ENCODE data around the gene EPHA5.

The EPHA5 gene

DNA sequence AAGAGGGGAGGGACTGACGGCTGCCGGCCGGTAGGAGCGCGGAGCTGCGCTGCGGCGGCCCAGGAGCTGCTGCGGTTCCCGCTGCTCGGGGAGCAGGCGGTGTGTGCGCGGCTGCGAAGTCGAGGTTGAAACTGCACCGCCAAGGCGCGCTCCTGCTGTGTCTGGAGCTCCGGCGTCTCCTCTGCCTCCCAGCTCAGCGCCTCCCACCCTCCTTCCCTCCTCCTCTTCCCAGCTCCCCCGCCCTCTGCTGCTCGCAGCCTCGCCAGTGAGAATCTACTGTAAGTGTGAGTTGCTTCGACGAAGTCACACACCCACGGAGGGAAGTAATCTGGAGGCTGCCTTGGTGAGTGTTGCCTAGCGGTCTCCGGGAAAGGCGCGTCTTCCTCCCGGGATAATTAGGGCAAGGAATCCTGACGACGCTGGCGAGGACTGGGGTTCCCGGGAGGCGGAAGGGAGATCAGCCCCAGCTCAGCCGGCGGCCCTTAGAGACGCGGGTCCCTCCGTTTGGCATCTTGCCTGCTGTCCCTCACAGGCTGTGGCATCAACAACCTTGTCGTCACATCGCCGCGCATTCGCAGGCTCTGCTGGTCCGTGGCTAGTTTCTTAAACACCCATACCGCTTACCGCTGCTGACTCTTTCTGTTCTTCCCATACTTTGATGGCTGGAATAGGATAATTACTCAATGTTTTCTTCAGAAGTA is at the start of gene EPHA5:
EPHA5 (minus strand) TSS at position 159 of the 701 bp plus-strand sequence. CDS start 747 bp downstream, outside the sequence.
- no peak for DNase-seq (ENCODE audit: extremely low read depth in 1 of 2, low read depth in 1 of 2)

DNA sequence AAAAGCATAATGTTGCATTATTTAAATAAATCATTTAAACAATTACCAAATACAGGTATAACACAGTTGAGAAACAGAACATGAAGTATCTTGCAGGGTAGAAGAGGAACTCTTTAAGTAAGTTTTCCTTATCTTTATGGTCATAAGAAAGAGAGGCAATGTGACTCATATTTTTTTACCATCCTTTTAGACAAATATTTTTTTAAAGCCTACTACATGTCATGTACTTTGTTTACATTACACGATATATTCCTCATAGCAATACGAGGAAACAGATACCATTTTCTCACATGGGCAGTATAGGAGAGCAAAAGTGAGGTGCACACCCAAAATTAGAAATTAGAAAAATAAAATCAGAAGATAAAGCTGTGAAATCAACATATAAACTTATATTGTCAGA is 49.3 kb upstream of the EPHA5 start:
- no peak for DNase-seq (ENCODE audit: extremely low read depth in 1 of 2, low read depth in 1 of 2)

DNA sequence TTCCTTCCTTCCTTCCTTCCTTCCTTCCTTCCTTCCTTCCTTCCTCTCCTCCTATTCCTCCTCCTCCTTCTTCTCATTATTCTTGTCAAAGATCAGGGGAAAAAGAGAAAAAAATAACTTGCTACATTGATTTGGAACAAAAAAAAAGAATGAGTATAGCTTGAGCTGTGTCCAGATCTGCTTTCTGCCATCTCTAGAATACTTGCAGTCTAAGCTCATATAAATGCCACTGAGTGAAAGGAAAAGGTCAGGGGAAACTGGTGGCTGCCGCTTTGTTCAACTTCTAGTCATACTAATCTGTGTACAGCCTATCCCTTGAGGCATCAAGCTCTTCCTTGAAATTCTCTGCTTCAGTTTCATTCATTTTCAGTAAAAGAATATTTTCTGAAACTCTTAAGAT is 28.3 kb upstream of the EPHA5 start:
- no peak for DNase-seq (ENCODE audit: extremely low read depth in 1 of 2, low read depth in 1 of 2)

DNA sequence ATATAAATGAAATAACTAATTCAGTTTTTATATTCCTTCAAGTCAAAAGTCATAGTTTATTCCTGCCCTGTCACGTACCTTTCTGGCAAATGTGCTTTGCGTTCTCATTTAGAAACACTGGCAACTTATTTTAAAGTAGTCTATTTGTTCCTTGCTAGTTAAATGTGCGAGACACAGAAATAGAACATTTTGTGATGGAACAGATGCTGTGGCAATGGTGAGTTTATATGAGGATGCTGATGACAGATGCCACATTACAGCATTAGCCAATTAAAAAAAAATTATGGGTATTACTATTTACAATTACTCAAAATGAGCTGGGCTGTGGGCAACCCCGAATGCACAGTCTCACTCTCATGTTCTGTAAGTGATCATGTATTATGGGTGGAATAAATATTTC is 26.1 kb upstream of the EPHA5 start:
- no peak for DNase-seq (ENCODE audit: extremely low read depth in 1 of 2, low read depth in 1 of 2)

DNA sequence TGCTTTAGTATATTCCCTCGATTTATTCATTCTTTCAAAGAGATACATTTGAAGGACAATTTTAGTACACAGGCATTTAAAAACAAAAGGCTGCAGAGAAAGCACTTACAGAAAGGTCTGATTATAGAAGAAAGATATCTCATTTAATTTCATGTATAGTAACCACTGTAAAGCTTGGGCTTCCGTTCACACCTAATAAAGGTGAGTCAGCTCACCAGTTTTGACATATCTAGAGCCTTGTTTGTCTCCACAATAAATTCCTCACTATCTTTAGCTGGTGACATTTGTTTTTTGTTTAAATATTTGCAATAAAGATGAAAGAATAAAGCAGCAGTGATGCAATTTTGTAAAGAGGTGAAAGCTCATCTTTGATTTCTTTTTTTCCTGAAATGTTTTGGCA is 1.1 kb upstream of the EPHA5 start:
- DNase-seq (ENCODE audit: extremely low read depth in 1 of 2, low read depth in 1 of 2), result no peak

DNA sequence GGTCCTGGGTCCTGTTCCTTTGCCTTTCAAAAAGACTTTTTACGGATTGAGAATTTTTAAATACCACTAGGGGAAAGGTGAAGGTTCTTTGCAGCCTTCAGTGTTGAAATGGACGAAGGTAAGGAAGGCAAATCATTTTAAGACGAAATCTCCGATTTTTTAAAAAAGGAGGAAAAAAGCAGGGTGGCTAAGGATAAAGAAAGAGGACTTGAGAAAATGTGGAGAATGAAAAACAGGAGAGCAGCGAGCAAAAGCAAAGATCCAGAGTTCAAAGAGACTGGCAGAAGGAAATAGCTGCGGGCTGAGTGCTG is 314 bp downstream of the EPHA5 start:
- no peak for DNase-seq (ENCODE audit: extremely low read depth in 1 of 2, low read depth in 1 of 2)

DNA sequence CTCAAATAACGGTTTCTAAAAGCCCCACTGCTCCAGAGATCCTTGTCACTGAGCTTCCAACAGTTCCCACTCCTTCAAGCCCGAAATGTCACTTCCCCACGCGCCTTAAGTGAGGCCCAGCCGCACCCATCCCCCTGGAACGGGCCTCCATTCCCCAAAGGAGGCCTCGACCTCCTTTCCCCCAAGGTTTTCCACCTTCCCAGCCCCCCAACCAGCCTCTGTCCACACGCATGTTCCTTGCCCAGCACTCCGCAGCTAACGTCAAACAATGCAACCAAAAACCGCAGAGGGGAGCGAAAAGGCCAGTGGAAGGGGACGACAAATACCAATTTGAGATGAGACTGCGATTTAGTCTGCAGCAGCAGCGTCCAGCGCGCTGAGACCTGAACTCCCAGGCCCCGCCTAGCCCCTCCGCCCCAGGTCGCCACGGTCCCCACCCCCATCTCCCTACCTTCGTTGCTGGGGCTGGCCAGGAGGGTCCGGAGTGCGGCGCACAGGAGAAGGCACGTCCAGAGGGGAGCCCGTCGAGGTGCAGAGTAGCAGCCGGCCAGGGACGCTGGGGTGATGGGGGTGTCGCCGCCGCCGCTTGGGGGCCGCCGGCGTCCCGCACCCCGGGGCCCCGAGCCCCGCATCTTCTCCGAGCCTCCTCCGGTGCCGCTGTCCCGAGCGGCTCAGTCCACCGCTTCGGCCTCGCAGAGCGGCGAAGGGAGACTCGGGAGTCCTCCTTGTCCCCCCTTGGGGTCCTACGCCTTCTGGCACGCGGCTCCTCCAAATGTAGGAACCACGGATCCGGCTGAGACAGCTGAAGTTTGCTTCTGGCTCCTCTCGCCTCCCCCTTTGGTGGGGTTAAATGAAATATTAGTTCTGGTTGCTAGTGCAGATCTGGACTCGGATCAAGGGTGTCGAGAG is 924 bp downstream of the EPHA5 start:
- no peak for DNase-seq (ENCODE audit: extremely low read depth in 1 of 2, low read depth in 1 of 2)

DNA sequence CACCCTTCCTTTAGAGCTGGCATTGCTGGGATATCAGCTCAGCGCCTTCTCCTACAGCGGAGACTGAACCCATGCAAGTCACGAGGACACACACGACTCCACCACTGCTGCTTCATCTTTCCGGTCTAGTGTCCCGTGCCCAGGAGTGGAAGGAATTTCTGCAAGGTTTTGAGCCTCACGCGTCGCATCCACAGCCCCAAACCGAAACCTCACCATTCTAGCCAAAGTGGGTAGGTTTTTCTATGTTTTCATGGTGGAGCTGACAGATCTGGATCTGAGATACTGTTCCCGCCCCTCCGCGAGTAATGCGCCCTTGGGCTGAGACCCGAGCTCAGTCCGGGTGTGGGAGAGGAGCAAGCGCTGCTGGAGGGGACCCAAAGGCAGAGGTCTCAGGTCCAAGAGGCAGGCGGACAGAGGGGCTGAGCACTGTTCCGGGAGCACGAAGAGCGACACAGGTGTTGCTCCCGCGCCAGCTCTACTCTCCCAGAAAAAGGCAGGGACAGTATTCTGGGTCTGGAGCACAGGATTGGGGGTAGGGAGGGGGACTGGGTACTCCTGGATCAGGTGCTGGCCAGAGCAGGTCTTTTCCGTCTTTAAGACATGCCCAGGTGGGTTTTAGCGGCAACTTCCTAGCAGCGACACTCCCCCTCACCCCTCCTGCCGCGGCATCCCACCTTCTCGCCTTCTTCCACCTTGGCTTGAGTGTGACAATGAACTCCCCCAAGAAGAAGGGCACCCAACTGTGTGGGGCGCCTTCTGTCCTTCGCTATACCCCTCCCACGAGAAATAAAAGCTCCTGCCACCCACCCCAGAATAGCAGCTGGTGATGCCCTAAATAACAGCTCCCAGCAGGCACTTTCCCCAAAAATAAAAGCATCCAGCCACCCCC is 1.8 kb downstream of the EPHA5 start:
- no peak for DNase-seq (ENCODE audit: extremely low read depth in 1 of 2, low read depth in 1 of 2)

DNA sequence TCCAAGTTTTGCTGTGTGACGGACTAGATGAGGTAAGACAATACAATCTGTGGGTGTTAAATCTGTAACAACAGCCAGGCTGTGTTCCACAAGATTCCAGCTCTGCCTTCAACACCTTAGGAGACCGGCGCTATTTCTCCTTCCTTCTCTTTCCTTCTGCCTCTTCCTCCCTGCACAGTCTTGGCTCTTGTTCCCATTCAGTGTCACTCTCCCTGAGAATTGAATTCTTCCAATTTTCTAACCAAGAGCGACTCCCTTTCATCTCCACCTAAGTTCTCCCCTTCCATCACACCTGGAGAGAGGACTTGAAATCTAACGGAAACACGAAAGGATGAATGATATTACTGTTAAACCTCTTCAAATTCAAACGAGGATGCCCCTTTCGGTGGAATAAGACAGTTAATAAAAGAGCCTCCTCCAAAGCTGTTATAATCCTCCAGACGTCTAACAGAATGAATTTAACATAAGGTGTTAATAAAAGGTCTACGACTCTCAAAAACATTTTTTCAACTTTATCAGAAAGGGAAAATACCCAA is 2.7 kb downstream of the EPHA5 start:
- no peak for DNase-seq (ENCODE audit: extremely low read depth in 1 of 2, low read depth in 1 of 2)

DNA sequence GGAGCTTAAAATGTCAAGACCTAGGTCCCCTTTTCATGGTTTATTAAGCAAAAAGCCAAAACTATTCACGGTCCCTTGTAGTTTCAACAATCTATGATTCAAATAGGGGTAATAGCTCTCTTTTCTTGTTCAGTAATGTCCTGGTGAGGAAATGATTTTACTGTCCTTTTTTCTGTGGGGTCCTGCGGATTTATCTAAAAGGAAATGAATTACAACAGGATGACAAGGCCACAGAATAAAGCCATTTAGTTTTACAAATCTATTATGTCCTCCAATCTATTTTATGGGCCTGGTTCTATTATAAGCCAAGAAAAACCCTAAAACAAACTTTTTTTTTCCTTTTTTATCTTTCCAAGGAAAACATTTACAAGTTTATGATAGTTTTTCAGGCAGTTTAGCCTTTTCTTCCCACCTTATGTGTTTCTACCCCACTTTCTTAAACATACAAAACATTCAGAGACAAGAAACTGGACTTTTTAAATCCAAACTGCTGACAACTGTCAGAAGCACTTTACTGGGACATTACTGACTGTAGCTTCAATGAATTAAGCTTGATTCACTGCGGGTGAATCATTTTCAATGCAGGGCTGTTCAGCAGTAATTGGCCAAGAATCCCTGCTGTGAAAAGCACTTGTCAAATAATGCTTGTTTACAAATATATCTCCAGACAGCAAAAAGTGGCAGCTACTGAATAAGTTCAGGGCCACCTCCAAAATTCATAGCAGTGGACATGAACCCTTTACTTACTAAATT is 4.3 kb downstream of the EPHA5 start:
- DNase-seq (ENCODE audit: extremely low read depth in 1 of 2, low read depth in 1 of 2), result no peak

DNA sequence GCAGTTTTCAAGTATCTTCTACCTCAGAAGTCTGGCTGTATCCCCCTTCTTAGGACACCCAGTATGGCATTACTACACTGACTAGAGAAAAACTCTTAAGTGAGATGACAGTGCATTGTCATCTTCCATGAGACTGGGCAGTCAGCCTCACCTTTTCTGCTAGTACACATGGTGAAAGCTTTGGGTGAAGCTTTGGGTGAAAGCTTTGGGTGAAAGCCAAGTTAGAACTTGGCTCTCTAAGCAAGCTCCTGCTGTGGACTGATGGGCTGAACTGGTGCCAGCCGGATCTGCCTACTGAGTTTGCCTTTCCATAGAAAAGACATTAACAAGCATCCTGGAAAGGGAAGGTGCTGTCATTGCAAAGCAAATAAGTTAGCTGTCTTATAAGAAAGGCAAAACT is 8.8 kb downstream of the EPHA5 start:
- no peak for DNase-seq (ENCODE audit: extremely low read depth in 1 of 2, low read depth in 1 of 2)

DNA sequence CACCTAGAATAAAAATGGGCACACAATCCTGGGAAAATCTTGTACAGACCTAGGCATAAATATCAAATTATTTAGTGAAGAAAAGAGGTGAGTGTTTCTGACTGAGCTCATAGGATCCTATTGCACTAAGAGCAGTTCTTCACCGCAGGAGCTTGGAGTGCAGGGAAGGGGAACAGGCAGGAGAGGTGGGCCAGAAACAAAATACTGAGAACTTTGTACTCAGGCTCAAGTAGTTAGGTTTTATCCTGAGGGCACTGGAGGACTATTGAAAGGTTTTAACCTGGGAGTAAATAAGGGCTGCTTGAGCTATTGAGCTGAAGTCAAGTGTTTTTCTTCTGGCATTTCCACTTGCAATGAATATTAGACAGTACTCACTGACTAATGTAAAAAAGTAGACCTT is 12.2 kb downstream of the EPHA5 start:
- no peak for DNase-seq (ENCODE audit: extremely low read depth in 1 of 2, low read depth in 1 of 2)

DNA sequence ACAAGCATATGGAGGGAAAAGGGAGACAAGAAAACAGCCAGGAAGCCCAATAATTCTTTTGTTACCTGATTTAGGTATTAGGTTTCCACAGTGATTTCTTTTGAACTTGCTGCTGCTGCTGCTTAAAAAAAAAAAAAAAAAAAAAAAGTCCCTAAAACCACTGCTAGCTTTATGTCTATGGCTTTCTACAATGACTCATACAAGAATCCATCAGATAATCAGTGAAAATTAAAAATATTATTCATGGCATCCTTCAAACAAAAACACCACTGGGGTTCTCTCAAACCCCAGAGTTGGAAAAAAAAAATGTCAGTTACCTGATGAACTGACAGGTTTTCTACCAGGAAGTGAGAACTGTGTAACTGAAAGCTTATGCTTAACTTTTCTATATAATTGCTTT is 14.3 kb downstream of the EPHA5 start:
- no peak for DNase-seq (ENCODE audit: extremely low read depth in 1 of 2, low read depth in 1 of 2)

DNA sequence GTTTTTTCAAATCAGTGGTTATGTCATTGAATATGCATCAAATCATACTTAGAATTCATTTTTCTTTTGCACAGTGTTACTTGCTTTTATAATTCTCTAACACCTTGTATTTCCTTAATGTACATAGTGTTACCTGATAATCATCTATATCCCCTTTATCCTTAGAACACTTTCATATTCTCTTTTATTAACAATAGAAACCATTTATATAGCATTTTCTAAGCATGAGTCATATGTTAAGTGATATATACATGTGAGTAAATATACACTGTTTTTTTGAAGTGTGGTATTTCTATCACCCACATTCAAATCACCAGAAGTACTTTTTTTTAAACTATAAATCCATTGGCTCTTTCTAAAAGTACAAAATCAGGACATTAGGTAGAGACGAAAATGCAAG is 15.3 kb downstream of the EPHA5 start:
- DNase-seq (ENCODE audit: extremely low read depth in 1 of 2, low read depth in 1 of 2), result no peak

DNA sequence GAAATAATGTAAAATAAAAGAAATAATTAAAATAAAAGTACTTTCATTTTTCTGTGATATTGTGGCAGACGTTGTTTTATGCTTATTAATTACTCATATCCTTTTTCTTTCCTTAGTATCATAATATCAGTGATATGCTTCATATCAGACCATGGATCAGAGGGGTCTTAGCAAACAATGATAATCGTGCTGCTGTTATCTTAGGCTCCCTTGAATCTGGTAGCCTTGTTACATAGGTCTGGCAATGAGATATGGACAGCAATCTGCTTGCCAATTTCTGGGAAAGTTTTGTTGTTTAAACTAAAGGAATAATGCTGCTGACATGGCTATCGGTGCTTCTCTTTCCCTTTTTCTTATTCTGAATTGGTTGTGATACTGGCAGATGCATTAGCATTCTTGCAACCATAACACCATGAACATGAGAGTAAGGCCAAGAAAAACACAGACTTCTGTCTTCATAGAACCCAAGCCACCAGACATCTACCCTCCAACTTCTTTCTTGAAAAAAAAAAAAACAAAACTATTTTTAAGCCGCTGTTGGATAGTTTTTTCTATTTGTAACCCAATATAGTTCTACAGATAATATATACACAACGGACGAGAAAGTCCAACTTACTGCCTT is 16.4 kb downstream of the EPHA5 start:
- no peak for DNase-seq (ENCODE audit: extremely low read depth in 1 of 2, low read depth in 1 of 2)

DNA sequence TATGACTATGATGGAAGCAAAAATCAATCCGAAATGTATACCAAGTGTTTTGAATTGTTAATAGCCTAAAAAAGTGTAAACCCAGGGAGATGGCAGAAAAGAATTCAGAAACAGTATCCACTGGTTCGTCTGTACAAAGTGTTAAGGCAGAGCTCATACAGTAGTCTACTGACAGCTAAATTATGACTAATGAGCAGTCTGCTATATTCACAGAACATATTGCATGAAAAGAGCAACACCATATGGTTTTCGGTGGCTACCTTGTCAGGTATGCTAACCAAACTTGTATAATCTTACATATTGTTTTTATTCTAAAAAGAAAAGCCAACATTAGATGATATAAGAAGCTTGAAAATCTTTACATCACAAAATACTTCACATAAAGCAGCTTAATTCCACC is 18.5 kb downstream of the EPHA5 start:
- DNase-seq (ENCODE audit: extremely low read depth in 1 of 2, low read depth in 1 of 2), result no peak

DNA sequence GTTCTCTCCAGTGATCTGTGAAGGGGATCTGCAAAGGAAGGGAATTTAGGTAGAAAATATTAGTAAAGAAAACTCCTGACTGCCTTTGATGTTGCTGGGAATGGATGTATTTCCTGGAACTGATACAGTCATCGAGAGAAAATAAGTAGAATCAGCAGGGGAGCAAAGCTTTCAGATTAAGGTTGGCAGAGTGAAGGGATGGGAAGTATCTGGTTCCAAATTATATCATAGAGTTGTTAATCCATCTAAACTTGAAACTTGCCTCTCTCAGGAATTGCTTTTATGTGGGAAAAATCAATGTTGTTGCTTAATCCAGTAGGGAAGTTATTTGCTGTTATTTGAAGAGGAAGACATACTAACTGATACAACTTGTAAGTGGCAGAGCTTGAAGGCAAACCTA is 19.3 kb downstream of the EPHA5 start:
- no peak for DNase-seq (ENCODE audit: extremely low read depth in 1 of 2, low read depth in 1 of 2)

DNA sequence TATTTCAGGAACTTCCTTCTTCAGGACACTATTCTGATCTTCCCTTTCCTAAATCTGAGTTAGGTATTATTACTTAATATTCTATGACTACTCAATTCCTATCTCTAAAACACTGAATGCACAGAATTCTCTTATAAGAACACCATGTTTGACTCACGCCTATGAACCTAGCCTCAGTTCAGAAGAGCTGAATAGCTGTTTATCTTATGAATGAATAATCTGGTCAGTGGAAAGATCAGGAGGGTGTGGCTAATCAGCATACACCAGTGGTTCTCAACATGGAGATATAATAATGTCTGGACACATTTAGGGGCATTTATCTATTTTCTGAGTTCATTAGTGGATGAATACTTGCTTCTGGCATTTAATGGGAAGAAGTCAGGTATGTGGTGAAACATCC is 24.2 kb downstream of the EPHA5 start:
- DNase-seq (ENCODE audit: extremely low read depth in 1 of 2, low read depth in 1 of 2), result no peak

DNA sequence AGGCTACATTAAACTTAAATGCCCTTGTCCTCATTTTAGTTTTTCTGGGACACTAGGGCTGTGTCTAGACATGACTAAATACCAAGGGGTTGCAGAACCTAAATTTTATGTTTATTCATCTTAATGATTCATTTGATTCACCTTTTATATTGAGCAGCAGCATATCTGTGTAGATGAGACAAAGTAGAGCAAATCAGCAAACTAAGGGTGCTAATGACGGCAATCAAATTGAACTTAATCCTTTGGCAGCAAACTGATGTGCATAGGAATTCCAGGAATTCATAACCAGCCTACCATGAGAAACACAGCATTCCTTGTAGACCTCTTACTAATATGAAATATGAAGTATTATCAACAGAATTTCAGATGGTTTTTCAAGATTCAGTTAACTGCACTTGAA is 25.1 kb downstream of the EPHA5 start:
- no peak for DNase-seq (ENCODE audit: extremely low read depth in 1 of 2, low read depth in 1 of 2)

Measured in stimulated activated CD8-positive, alpha-beta memory T cell treated with anti-CD3 and anti-CD28 coated beads, Interleukin-7, amount 100 ng/mL, for 48 hours (primary cell).